Sigmoid colon (tissue), 4 donors: ENCODE data around the gene POU2AF2.

Source experiments
- CTCF ChIP-seq, 4 experiments: fragments of 450-650 bp in 3 of 4; fragments of 200-600 bp in 1 of 4; IDR thresholded peaks; one replicate each; pipeline ENCODE4 v1.5.1; 2016 to 2019; ENCODE audit warnings: antibody characterized with exemption in 4 of 4, mild to moderate bottlenecking in 3 of 4, moderate library complexity in 2 of 4
- EP300 ChIP-seq, 4 donors: sonication (generic); formaldehyde crosslinking; IDR thresholded peaks; one replicate each; pipeline ENCODE4 v1.6.1; 2017; ENCODE audit warnings: antibody characterized with exemption in 4 of 4
- POLR2A ChIP-seq, 2 donors: fragments of 450-650 bp; IDR thresholded peaks; one replicate each; pipeline ENCODE4 v1.6.1; 2016; ENCODE audit warnings: antibody characterized with exemption in 2 of 2, mild to moderate bottlenecking in 2 of 2, moderate library complexity in 2 of 2
- POLR2AphosphoS5 ChIP-seq, 4 donors: sonication (generic); formaldehyde crosslinking; IDR thresholded peaks; one replicate each; pipeline ENCODE4 v1.6.1; 2017; ENCODE audit warnings: antibody characterized with exemption in 4 of 4

GRCh38 chr11:111330234-111330893 lies 84.8 kb downstream of the POU2AF2 start:
- TF ChIP-seq CTCF (IDR thresholded peaks at IDR 0.05) (no peak), POLR2AphosphoS5 (IDR thresholded peaks at IDR 0.05) (no peak), POLR2A (IDR thresholded peaks at IDR 0.05) (no peak), EP300 (IDR thresholded peaks at IDR 0.05) (no peak)
